Jurkat, Clone E6-1 (cell line): ENCODE data around the gene PCBD2.
"Not testable (repeated sequence)": the region's sequence is repeated elsewhere in the genome, so short reads cannot be mapped to it uniquely, and the experiment has no call there.

Experiments used
- DNase-seq: peaks from one replicate; pipeline ENCODE4 v3.0.0-alpha.2; 2011; ENCODE audit warnings: low read depth, low spot score
- H3K4me3 ChIP-seq: 2 replicates; pipeline ENCODE4 v1.5.1; 2011; ENCODE audit warnings: mild to moderate bottlenecking, low read length, control low read depth, moderate library complexity

PCBD2 gene

DNA sequence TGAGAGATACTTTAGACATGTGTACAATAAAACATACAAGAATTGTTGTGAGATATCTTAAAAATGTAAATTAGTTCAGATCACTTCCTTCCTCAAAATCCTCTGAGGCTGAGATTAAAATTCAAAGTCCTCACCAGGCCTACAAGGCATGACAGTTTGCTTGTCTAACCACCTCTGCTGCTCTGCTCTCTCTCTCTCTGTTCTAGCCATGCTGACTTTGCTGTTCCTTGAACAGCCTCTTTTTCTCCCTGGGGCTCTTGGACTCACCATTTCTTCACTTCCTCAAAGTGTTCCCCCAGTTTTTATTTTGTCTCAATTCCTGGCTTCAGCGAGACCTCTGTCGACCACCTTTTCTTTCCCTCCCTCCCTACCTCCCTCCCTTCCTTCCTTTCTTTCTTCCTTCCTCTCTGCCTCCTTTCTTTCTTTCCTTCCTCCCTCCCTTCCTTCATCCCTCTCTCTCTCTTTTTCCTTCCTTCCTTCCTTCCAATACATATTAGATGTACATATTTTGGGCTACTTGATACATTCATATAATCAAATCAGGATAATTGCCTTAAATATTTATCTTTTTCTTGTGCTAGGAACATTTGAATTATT, 89.7 kb downstream of the PCBD2 start:
- peak; percentile 50 for DNase-seq
- H3K4me3 ChIP-seq = no peak overlapping the region

DNA sequence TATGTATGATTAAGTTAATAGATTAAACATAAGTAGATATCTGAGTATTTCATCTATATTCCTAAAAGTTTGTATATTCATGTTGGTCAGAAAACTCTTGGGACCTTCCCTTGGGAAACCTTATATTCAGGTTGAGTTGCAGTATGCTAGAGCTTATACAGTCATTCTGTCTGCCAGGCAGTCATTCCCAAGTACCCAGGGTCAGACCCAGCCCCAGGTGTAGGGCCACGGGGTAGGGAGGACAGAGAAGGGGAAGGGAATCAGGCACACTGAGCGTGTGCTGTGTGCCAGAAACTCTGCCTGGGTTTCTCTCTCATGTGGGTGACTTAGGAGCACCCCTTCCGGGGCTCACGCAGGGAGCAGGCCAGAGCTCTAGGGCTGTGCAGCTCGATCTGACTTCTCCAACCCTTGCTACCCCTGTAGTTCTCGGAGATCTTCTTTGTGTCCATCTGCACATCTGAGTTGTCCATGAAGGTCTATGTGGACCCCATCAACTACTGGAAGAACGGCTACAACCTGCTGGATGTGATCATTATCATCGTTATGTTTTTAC, 91.0 kb downstream of the PCBD2 start:
- DNase-seq = no peak
- no peak overlapping the region for H3K4me3 ChIP-seq

DNA sequence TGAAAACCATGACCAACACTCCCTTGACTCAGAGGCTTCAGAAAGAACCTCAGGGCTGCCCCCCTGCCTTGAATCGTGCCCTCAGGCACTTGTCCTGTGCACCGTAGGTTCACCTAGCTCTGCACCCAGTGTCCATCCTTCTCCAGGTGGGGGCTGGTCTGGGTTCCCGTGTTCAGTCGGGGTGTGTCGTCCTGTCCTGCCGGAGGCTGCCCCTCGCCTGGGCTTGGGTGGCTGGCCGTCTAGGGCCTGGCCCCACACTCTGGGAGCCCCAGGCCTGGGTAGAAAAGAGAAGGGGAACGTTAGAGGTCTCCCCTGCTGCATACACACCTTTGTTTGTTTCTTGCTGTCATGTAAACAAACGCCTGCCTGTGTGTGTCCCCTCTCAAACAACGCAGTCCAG, 92.1 kb downstream of the PCBD2 start:
- no peak for DNase-seq
- H3K4me3 ChIP-seq = no peak overlapping the region

DNA sequence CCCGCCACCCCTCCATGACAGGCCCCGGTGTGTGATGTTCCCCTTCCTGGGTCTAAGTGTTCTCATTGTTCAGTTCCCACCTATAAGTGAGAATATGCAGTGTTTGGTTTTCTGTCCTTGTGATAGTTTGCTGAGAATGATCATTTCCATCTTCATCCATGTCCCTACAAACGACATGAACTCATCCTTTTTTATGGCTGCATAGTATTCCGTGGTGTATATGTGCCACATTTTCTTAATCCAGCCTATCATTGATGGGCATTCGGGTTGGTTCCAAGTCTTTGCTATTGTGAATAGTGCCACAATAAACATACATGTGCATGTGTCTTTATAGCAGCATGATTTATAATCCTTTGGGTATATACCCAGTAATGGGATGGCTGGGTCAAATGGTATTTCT, 93.1 kb downstream of the PCBD2 start:
- not testable (repeated sequence) for DNase-seq, H3K4me3 ChIP-seq

DNA sequence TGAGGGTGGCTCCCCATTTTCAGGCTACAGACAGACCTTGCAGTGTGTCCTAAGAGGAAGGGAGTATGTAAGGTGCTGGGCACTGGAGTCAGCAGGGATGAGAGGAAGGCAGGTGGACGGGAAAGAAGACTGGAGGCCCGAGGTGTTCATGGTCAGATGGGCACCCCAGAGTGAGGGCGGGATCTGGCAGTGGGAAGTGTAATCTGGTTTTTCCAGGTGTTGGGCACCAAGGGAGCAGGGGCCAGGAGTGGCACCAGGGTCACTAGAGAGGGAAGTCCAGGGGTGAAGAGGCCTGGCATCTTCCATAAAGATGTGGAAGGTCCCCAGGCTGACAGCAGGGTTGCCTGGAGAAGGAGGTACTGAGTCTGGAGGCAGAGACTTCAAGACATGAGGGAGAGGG, 99.4 kb downstream of the PCBD2 start:
- H3K4me3 ChIP-seq = no peak overlapping the region
- no peak for DNase-seq

DNA sequence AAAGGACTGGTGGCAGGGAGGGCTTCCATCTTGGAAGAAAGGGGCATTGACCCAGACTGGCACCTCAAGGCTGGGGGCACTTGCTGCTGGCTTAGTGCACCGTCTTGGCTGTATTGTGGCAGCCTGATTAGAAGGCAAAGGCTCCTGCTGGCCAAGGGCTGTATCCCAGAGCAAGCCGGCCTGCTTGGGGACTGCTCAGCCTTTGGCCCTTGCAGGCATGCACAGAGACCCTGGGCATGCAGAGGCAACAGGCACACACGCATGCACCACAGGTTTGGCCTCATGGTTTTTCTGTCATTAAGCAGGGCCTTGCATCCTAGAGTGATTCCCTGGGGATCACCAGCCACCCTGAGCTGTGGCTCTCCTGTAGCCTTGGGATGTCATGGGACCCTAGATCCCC, 100.1 kb downstream of the PCBD2 start:
- DNase-seq = no peak
- no peak overlapping the region for H3K4me3 ChIP-seq

DNA sequence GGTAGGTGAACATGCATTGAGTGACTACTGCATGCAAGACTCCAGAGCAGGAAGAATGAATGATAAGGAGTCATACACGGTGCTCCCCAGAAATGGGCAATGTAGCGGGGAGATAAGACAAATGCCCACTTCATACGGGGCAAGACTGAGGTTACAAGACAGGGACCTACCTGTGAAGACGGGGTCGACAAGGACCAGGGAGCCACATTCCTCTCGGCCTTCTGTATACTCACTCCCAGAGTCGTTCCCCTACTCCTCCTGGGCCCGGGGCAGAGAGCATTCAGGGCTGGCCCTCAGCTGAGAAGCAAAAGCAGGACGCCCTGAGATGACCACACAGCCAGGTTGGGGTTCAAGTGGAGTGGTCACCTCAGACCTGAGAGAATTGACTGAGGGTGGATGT, 102.4 kb downstream of the PCBD2 start:
- no peak for DNase-seq
- no peak overlapping the region for H3K4me3 ChIP-seq

DNA sequence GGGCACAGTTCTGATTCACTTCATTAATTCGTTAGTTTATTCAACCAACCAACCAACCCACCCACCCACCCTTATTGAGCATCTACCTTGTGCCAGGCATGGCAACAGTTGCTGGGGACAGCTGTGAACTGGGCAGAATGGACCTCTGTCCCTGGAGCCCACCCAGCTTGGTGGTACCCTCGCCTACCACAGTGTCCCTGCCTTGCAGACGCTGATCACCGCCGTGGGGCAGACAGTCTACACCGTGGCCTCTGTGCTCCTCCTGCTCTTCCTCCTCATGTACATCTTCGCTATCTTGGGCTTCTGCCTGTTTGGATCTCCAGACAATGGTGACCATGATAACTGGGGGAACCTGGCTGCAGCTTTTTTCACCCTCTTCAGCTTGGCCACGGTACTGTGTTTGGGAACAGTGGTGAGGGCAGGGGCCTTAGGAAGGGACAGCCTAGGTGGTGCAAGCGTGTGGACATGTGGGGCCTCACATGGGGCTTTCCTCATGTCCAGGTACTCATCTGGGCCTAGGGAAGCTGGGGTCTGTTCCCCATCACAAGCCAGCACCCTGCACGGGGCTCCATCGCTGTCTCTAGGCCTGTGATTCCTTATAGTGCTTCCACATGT, 102.9 kb downstream of the PCBD2 start:
- no peak overlapping the region for H3K4me3 ChIP-seq
- DNase-seq = no peak

DNA sequence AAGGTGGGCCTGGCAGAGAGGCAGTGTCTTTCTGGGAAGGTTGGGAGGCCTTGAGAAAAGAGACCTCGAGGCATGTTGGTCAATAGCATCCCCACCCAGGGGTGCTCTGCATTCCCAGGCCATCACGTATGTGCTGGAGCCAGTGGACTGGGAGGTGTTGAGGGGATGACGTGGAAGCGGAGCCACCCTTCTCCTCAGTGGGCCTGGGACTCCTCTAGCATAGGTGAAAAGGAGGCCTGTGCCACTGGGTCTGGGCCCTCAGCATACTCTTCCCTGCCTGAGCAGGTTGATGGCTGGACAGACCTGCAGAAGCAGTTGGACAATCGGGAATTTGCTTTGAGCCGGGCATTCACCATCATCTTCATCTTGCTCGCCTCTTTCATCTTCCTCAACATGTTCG, 103.6 kb downstream of the PCBD2 start:
- DNase-seq = no peak
- H3K4me3 ChIP-seq = no peak overlapping the region

DNA sequence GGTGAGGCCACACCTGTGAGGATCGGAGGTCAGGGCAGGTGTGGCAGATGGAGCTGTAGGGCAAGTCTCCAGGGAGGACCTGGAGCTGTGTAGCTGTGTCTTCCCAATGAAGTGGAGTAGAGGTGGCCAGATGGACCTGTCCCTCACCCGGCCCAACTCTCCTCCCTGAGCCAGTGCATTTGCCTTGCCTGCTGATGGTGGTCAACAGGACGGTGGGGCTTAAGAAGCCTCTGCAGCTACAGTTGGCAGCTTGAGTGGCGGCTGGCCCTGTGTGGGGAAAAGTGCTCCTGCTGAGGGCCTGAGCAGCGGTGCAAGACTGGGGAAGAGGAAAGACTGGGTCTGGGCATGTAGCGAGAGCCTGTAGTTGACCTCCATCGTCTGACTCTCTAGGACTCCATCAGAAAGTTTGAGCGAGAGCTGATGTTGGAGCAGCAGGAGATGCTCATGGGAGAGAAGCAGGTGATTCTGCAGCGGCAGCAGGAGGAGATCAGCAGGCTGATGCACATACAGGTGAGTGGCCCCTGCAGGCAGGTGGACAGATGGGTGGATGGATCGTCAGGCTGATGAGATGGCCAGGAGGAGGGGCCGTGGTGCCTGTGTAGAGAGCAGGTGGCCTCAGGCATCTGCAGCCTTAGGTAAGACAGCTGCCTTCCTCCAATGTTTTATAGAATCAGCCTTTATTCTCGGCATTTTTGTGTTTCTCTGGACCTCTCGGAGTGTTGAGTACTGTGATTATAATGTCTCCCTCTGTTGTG, 104.2 kb downstream of the PCBD2 start:
- DNase-seq = no peak
- no peak overlapping the region for H3K4me3 ChIP-seq

DNA sequence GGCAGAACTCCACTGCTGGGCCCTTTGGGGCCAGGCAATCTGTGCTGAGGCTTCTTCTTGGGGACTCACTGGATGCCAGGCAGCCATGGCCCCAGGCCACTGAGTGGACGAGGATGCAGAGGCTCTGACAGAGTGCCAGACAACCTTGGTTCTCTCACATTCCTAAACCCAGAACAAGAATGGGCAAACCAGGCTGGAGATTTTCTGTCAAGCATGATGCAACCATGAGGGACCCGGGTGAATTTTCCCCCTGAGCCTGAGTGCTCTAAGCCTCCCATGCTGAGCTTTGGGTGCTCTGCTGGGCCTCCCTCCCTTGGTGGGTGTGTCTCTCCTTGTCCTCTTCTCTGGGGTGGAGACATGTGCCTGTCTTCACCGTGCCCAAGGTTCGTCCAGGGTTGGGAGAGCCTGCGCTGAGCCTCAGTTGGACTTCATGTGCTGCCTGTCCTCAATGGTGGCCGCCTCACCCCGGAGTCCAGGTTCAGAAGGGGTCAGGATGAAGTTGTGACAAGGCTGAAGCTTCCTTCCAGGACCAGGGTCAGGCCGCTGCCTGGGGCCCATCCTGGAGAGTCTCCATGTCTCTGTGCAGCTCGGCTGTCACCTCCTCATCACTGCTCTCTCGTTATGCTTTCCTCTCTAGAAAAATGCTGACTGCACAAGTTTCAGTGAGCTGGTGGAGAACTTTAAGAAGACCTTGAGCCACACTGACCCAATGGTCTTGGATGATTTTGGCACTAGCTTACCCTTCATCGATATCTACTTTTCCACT, 105.0 kb downstream of the PCBD2 start:
- no peak for DNase-seq
- H3K4me3 ChIP-seq = no peak overlapping the region

DNA sequence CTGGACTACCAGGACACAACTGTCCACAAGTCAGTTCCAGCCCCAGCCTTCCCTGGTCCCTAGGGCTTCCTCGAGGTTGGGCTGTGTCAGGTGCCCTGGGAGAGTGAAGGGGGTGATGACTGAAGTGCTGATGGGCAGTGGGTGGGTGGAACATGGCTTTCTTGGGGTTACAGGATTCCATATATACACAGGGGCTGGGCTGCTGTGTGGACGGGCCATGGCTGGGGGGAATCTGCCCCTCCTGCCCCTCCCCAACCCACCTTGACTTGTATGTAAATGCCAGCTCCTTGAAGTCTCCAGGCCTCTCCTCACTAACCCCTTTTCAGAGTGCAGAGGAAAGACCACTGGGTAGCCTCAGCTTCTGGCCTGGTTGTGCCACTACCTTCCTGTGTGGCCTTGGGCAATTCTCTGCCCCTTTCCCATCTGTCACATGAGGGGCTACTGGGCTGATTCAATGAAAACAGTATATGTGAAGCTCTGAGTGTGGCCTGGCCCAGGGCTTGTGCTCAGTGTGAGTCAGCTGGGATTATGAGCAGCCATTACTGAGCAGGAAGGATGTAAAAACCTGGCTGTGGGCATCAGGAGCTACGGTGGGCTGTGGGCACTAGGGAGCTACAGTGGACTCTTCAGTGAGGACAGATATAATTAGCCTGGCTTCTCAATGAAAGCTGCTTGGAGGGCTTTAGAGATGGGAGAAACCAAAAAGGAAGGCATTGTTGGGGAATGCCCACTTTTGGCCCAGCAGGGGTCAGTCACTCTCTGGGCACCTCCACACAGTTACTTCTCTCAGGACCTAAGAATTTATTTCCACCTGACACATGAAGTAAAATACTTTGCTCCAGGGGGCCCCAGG, 105.8 kb downstream of the PCBD2 start:
- no peak for DNase-seq
- no peak overlapping the region for H3K4me3 ChIP-seq

DNA sequence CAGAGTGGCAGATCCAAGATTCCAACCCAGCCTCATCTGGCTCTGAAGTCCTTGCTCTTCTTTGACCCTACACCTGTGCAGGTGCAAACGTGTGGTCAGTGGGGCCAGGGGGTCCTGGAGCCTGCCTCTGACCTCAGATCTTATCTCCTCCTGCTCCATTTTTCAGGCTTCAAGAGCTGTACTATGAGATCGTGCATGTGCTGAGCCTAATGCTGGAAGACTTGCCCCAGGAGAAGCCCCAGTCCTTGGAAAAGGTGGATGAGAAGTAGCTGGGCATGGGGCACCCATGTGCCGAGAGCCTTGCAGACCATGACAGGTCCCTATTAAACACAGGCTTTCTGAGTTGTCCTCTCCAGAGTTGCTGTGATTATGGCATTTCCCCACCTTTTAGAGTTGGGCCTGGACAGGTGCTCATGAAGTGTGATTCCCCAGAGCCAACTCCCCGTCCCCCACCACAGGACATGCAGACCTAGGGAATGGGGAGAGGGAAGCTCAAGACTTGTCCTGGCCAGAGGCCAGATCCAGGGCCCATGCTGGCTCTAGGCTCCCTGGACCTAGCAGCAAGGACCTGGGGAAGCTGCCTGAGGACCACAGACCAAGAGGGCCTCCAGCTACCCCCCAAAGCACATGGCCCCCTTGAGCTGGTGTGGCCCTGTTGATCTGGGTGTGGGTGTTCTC, 106.6 kb downstream of the PCBD2 start:
- no peak for DNase-seq
- no peak overlapping the region for H3K4me3 ChIP-seq

DNA sequence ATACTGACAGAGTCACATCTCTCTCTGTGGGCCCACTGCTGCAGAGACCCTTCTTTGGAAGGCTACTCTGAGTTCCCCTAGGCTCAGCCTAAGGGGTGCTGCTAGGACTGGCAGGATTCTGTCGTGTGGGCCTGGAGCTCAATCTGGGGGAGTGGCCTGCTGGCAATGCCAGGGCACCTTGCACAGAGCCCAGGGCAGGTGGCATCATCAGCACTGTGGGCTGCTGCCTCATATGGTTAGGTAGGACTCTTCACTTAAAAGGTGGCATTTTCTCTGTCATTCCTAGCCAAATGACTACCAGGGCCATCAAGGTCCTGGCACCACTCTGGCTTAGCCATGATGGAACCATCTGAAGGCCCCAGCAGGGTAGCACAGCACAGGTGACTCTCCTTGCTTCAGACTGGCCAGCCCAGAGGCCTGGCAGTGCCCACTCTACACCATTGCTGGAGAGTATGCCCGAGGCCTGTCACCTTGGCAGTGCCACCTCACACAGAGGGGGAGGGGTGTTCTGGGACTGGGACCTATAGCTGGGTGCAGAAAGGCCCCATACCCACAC, 107.2 kb downstream of the PCBD2 start:
- DNase-seq = no peak
- H3K4me3 ChIP-seq = no peak overlapping the region
